Osteoblast (primary cell): Measurements from ENCODE around the gene MYO18B. TPM values are rescaled to one million over a fixed set of nuclear protein-coding genes. Genes with fewer than 3 reads are reported as not detected.

Experiments used
- DNase-seq: peaks from one replicate; pipeline ENCODE4 v3.0.0; 2011; ENCODE audit warnings: low spot score, mixed read lengths; ENCODE audit not compliant: insufficient read length; ENCODE audit errors: missing footprints
- H2AFZ ChIP-seq: 2 replicates; pipeline ENCODE4 v1.6.0; 2011; ENCODE audit warnings: mild to moderate bottlenecking, low read length
- H3K27ac ChIP-seq: 2 replicates; pipeline ENCODE4 v1.5.1; 2011; ENCODE audit warnings: mild to moderate bottlenecking, low read depth, low read length, moderate library complexity
- H3K27me3 ChIP-seq: 2 replicates; pipeline ENCODE4 v1.6.0; 2012; ENCODE audit warnings: mild to moderate bottlenecking, control low read depth, inconsistent platforms, low read length, moderate library complexity; ENCODE audit not compliant: insufficient read depth
- H3K36me3 ChIP-seq: 2 replicates; pipeline ENCODE4 v1.5.1; 2011; ENCODE audit warnings: mild to moderate bottlenecking, low read length, control low read depth, moderate library complexity; ENCODE audit not compliant: insufficient read depth
- H3K4me1 ChIP-seq: 2 replicates; pipeline ENCODE4 v1.5.1; 2011; ENCODE audit warnings: mild to moderate bottlenecking, low read length, control low read depth, moderate library complexity; ENCODE audit not compliant: insufficient read depth
- H3K4me2 ChIP-seq: 2 replicates; pipeline ENCODE4 v1.6.0; 2011; ENCODE audit warnings: mild to moderate bottlenecking, low read length; ENCODE audit not compliant: insufficient read depth
- H3K4me3 ChIP-seq: fragments of 200-600 bp; sonication (generic); 3 replicates; pipeline ENCODE4 v1.5.1; 2012; ENCODE audit warnings: mild to moderate bottlenecking, low read length, inconsistent platforms; ENCODE audit not compliant: insufficient read depth
- H3K79me2 ChIP-seq: 2 replicates; pipeline ENCODE4 v1.6.0; 2012; ENCODE audit warnings: mild to moderate bottlenecking, low read length, control low read depth, inconsistent platforms; ENCODE audit not compliant: insufficient read depth
- H3K9me3 ChIP-seq: 2 replicates; pipeline ENCODE4 v1.5.1; 2011; ENCODE audit warnings: low read depth, low read length, control low read depth
- H4K20me1 ChIP-seq: 2 replicates; pipeline ENCODE4 v1.6.0; 2012; ENCODE audit warnings: mild to moderate bottlenecking, low read length, control low read depth; ENCODE audit not compliant: insufficient read depth
- CTCF ChIP-seq: IDR thresholded peaks from 2 replicates; pipeline ENCODE4 v1.5.1; 2011; ENCODE audit warnings: mild to moderate bottlenecking, low read depth, low read length, moderate library complexity; ENCODE audit errors: extremely low read depth
- total RNA-seq: library from RNA; depleted of rRNA; stranded (reverse); fragments of >200 nt; gene quantifications from 2 replicates; pipeline ENCODE4 v1.2.3, GENCODE V29; 2012

The MYO18B gene
- total RNA-seq, 1 donor, result under 0.01 TPM

GRCh38 chr22:26055693-26056092 is 313.7 kb downstream of the MYO18B start:
- Histone ChIP-seq H3K4me1 (no peaks in the 10 kb centered on the region), H3K36me3 (no peaks in the 10 kb centered on the region), H3K4me3 (no peak overlapping the region), H3K27me3 (no peaks in the 10 kb centered on the region), H4K20me1 (no peaks in the 10 kb centered on the region), H3K27ac (no peak overlapping the region), H3K79me2 (no peaks in the 10 kb centered on the region), H3K9me3 (no peaks in the 10 kb centered on the region), H2AFZ (no peak overlapping the region), H3K4me2 (no peak overlapping the region)
- TF ChIP-seq CTCF, result no peak
- DNase-seq, result no peak

DNA sequence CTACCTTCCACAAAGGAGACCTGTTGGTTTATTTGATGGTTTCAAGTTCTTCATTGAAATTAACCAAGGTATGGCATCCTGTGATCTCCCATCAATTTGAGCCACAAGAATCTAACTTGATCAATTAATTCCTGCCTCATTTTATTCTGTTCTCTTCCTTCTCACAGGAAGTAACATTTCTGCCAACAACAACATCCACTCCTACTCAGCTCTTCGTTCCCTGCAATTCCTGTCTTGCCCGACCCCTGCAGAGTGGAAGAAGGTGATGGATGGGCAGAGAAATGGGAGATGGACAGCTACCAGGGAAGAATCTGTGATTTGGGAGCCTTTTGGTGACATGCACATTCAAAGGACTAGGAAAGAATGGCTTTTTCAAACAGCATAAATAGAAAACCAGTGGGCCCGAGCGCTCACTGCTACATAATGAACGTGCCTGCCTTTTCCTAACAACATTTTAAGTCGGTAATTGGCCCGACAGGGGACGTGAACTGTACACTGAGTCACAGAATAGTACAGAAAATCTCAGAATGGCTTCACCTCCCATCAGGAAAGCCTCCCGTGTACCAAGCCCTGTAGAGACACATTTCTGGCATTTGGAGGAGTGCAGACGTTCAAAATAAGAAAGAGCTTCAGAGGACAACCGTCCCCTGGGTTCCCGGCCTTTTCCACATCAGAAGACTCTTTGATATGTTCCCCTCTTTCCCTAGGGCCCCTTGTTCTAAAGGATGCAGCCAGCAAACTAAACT is 314.6 kb downstream of the MYO18B start:
- Histone ChIP-seq H3K4me1 (no peaks in the 10 kb centered on the region), H2AFZ (no peak overlapping the region), H3K27ac (no peak overlapping the region), H3K36me3 (no peaks in the 10 kb centered on the region), H3K27me3 (no peaks in the 10 kb centered on the region), H4K20me1 (no peaks in the 10 kb centered on the region), H3K4me3 (no peak overlapping the region), H3K9me3 (no peaks in the 10 kb centered on the region), H3K79me2 (no peaks in the 10 kb centered on the region), H3K4me2 (no peak overlapping the region)
- DNase-seq, result no peak
- TF ChIP-seq CTCF, result no peak

DNA sequence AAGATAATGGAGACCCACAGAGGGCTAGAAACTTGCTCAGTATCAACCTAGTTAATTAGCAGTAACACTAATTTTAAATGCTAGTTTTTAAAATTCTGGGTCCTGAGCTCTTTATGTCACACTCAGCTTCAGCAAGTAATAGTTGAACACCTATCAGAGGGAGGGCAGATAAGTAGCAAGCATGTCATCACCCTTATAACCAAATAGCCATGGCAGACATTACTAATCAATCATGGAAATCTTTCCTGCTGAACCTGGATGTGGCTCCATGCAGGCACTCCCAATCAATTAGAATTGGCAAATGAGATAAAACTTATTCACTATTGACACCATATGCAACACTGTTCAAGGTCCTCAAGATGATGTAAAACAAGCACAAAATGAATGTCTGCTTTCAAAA is 315.7 kb downstream of the MYO18B start:
- no peak for TF ChIP-seq CTCF
- H3K27ac ChIP-seq, result no peak overlapping the region
- no peaks in the 10 kb centered on the region for H4K20me1 ChIP-seq
- no peak overlapping the region for H3K4me3 ChIP-seq
- DNase-seq, result no peak
- no peaks in the 10 kb centered on the region for H3K27me3 ChIP-seq
- H3K9me3 ChIP-seq, result no peaks in the 10 kb centered on the region
- H2AFZ ChIP-seq, result no peak overlapping the region
- no peaks in the 10 kb centered on the region for H3K79me2 ChIP-seq
- H3K4me2 ChIP-seq, result no peak overlapping the region
- no peaks in the 10 kb centered on the region for H3K36me3 ChIP-seq
- H3K4me1 ChIP-seq, result no peaks in the 10 kb centered on the region

DNA sequence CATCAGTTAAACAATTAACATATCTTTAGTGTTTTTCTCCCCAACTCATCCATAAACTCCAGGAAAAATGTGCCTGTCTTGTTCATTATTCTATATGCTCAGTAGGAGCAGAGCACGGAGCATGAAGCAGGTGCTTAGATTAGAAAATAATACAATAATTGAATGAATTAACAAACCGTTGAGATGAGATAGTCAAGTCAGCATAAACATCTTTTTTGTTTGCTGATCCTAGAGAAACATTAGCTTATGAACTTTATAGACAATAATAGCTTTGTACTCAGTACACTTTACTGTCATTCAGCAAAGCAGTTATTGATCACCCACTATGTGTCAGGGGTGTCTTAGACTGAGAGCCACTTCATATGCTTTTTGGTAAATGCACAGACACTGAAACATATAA is 322.1 kb downstream of the MYO18B start:
- Histone ChIP-seq H3K4me1 (no peaks in the 10 kb centered on the region), H3K4me3 (no peak overlapping the region), H3K36me3 (no peaks in the 10 kb centered on the region), H3K79me2 (no peaks in the 10 kb centered on the region), H3K27me3 (no peaks in the 10 kb centered on the region), H2AFZ (no peak overlapping the region), H3K9me3 (no peaks in the 10 kb centered on the region), H3K27ac (no peak overlapping the region), H4K20me1 (no peaks in the 10 kb centered on the region), H3K4me2 (no peak overlapping the region)
- no peak for TF ChIP-seq CTCF
- no peak for DNase-seq
